Measurements from ENCODE around the gene FLNB. TPM values are rescaled to one million over a fixed set of nuclear protein-coding genes. Genes with fewer than 3 reads are reported as not detected.
"Not testable (repeated sequence)": the region's sequence is repeated elsewhere in the genome, so short reads cannot be mapped to it uniquely, and the experiment has no call there.

Gene FLNB
- total RNA-seq, 1 donor from 2014 or later = 32.0 TPM

GRCh38 chr3:58198804-58199203, 190.6 kb downstream of the FLNB start:
- no peak for DNase-seq (ENCODE audit: low spot score)
- Mint-ChIP-seq H3K4me1 (no peaks in the 10 kb centered on the region), H3K27me3 (ENCODE audit: insufficient read depth, low read depth) (peaks cover 16% of the 10 kb centered on the region), H3K9me3 (peaks cover 2% of the 10 kb centered on the region), H3K36me3 (no peaks in the 10 kb centered on the region), H3K4me3 (no peak overlapping the region), H3K27ac (no peak overlapping the region)
- no peaks in the 10 kb centered on the region for H3K27me3 ChIP-seq
- TF ChIP-seq EZH2phosphoT487 (IDR thresholded peaks at IDR 0.05) = no peak
- TF ChIP-seq EZH2 (IDR thresholded peaks at IDR 0.05) = no peak
- TF ChIP-seq CTCF (IDR thresholded peaks at IDR 0.05) = no peak
- no peaks in the 10 kb centered on the region for H3F3A ChIP-seq (ENCODE audit: low read depth)
- no peak overlapping the region for H3K4me2 ChIP-seq
- H4K20me1 ChIP-seq (ENCODE audit: low read depth) = no peaks in the 10 kb centered on the region
- no peaks in the 10 kb centered on the region for H3K4me1 ChIP-seq
- H2AFZ ChIP-seq (replicated peaks) = no peak overlapping the region
- H3K79me2 ChIP-seq (ENCODE audit: low read depth) = no peaks in the 10 kb centered on the region
- no peaks in the 10 kb centered on the region for H3K36me3 ChIP-seq
- no peak overlapping the region for H3K9ac ChIP-seq
- no peak overlapping the region for H3K4me3 ChIP-seq
- H3K9me3 ChIP-seq (ENCODE audit: low read depth) = no peaks in the 10 kb centered on the region
- no peak overlapping the region for H3K27ac ChIP-seq

- Histone ChIP-seq H3K4me3 (no peak overlapping the region), H3K27me3 (no peaks in the 10 kb centered on the region), H3K9ac (no peak overlapping the region), H3K4me2 (no peak overlapping the region), H4K20me1 (ENCODE audit: low read depth) (no peaks in the 10 kb centered on the region), H3F3A (ENCODE audit: low read depth) (no peaks in the 10 kb centered on the region), H3K4me1 (no peaks in the 10 kb centered on the region), H3K27ac (no peak overlapping the region), H2AFZ (replicated peaks) (no peak overlapping the region), H3K36me3 (no peaks in the 10 kb centered on the region), H3K9me3 (ENCODE audit: low read depth) (no peaks in the 10 kb centered on the region), H3K79me2 (ENCODE audit: low read depth) (no peaks in the 10 kb centered on the region)
- no peaks in the 10 kb centered on the region for H3K36me3 Mint-ChIP-seq
- peaks cover 2% of the 10 kb centered on the region for H3K9me3 Mint-ChIP-seq
- H3K27ac Mint-ChIP-seq = no peak overlapping the region
- H3K4me3 Mint-ChIP-seq = no peak overlapping the region
- DNase-seq (ENCODE audit: low spot score) = no peak
- TF ChIP-seq EZH2phosphoT487 (IDR thresholded peaks at IDR 0.05) = no peak
- no peak for TF ChIP-seq EZH2 (IDR thresholded peaks at IDR 0.05)
- TF ChIP-seq CTCF (IDR thresholded peaks at IDR 0.05) = no peak
- peaks cover 13% of the 10 kb centered on the region for H3K27me3 Mint-ChIP-seq (ENCODE audit: insufficient read depth, low read depth)
- H3K4me1 Mint-ChIP-seq = no peaks in the 10 kb centered on the region
Observed at GRCh38 chr3:58200121-58200709, 192.0 kb downstream of the FLNB start.

GRCh38 chr3:58200846-58201355, 192.7 kb downstream of the FLNB start:
- no peak overlapping the region for H2AFZ ChIP-seq (replicated peaks)
- no peak overlapping the region for H3K9ac ChIP-seq
- H3K4me2 ChIP-seq = no peak overlapping the region
- Mint-ChIP-seq H3K27me3 (ENCODE audit: insufficient read depth, low read depth) (peaks cover 13% of the 10 kb centered on the region), H3K4me1 (no peaks in the 10 kb centered on the region), H3K9me3 (peaks cover 2% of the 10 kb centered on the region), H3K4me3 (no peak overlapping the region), H3K36me3 (no peaks in the 10 kb centered on the region), H3K27ac (no peak overlapping the region)
- no peak overlapping the region for H3K27ac ChIP-seq
- H3K4me3 ChIP-seq = no peak overlapping the region
- H3K79me2 ChIP-seq (ENCODE audit: low read depth) = no peaks in the 10 kb centered on the region
- H4K20me1 ChIP-seq (ENCODE audit: low read depth) = no peaks in the 10 kb centered on the region
- H3K27me3 ChIP-seq = no peaks in the 10 kb centered on the region
- H3K9me3 ChIP-seq (ENCODE audit: low read depth) = no peaks in the 10 kb centered on the region
- no peaks in the 10 kb centered on the region for H3F3A ChIP-seq (ENCODE audit: low read depth)
- no peaks in the 10 kb centered on the region for H3K4me1 ChIP-seq
- TF ChIP-seq EZH2phosphoT487 (IDR thresholded peaks at IDR 0.05) (no peak), CTCF (IDR thresholded peaks at IDR 0.05) (no peak), EZH2 (IDR thresholded peaks at IDR 0.05) (no peak)
- no peak for DNase-seq (ENCODE audit: low spot score)
- H3K36me3 ChIP-seq = no peaks in the 10 kb centered on the region

GRCh38 chr3:58201451-58201850, 193.2 kb downstream of the FLNB start:
- H3K4me1 ChIP-seq; H3K79me2 ChIP-seq (ENCODE audit: low read depth); DNase-seq (ENCODE audit: low spot score); H3K27ac Mint-ChIP-seq; H2AFZ ChIP-seq (replicated peaks); H4K20me1 ChIP-seq (ENCODE audit: low read depth); H3K4me2 ChIP-seq; H3K36me3 ChIP-seq; H3K9me3 ChIP-seq (ENCODE audit: low read depth); H3K36me3 Mint-ChIP-seq; H3K4me1 Mint-ChIP-seq; H3K9ac ChIP-seq; H3K27ac ChIP-seq; H3F3A ChIP-seq (ENCODE audit: low read depth); H3K9me3 Mint-ChIP-seq; H3K27me3 ChIP-seq; H3K4me3 Mint-ChIP-seq; H3K4me3 ChIP-seq: not testable (repeated sequence)
- H3K27me3 Mint-ChIP-seq (ENCODE audit: insufficient read depth, low read depth) = peaks cover 13% of the 10 kb centered on the region
